Sigmoid colon (tissue), 7 donors: ENCODE data around the gene DEPDC4. TPM values are rescaled to one million over a fixed set of nuclear protein-coding genes. Genes with fewer than 3 reads are reported as not detected.

Source experiments
- DNase-seq: peaks from one replicate; pipeline ENCODE4 v3.0.0-alpha.2; 2019
- H3K27ac ChIP-seq, 4 donors: fragments of 200-600 bp; sonication (generic); one replicate each; pipeline ENCODE4 v1.5.1; 2016 to 2019; ENCODE audit warnings: mild to moderate bottlenecking in 1 of 4
- H3K27me3 ChIP-seq, 3 donors: fragments of 200-600 bp; sonication (generic); one replicate each; pipeline ENCODE4 v1.5.1; 2019; ENCODE audit warnings: mild to moderate bottlenecking in 1 of 3
- H3K36me3 ChIP-seq, 4 donors: fragments of 200-600 bp; sonication (generic); one replicate each; pipeline ENCODE4 v1.5.1; 2016 to 2019
- H3K4me1 ChIP-seq, 4 donors: fragments of 200-600 bp; sonication (generic); one replicate each; pipeline ENCODE4 v1.5.1; 2017 to 2019
- H3K4me3 ChIP-seq, 4 donors: fragments of 200-600 bp; sonication (generic); one replicate each; pipeline ENCODE4 v1.5.1; 2017 to 2019; ENCODE audit warnings: mild to moderate bottlenecking in 2 of 4, moderate library complexity in 1 of 4
- H3K9me3 ChIP-seq, 4 donors: fragments of 200-600 bp in 3 of 4; sonication (generic) in 3 of 4; one replicate each; pipeline versions ENCODE4 v1.5.1 to v1.6.1; 2013 to 2019
- CTCF ChIP-seq, 4 experiments: fragments of 450-650 bp in 3 of 4; fragments of 200-600 bp in 1 of 4; IDR thresholded peaks; one replicate each; pipeline ENCODE4 v1.5.1; 2016 to 2019; ENCODE audit warnings: antibody characterized with exemption in 4 of 4, mild to moderate bottlenecking in 3 of 4, moderate library complexity in 2 of 4
- EP300 ChIP-seq, 4 donors: sonication (generic); formaldehyde crosslinking; IDR thresholded peaks; one replicate each; pipeline ENCODE4 v1.6.1; 2017; ENCODE audit warnings: antibody characterized with exemption in 4 of 4
- POLR2A ChIP-seq, 2 donors: fragments of 450-650 bp; IDR thresholded peaks; one replicate each; pipeline ENCODE4 v1.6.1; 2016; ENCODE audit warnings: antibody characterized with exemption in 2 of 2, mild to moderate bottlenecking in 2 of 2, moderate library complexity in 2 of 2
- POLR2AphosphoS5 ChIP-seq, 4 donors: sonication (generic); formaldehyde crosslinking; IDR thresholded peaks; one replicate each; pipeline ENCODE4 v1.6.1; 2017; ENCODE audit warnings: antibody characterized with exemption in 4 of 4
- WGBS, 2 donors: extraction: QIAGEN DNeasy Blood & Tissue Kit; methylation state at CpG; one replicate each; pipeline ENCODE4 v1.1.7; 2013; 5-methylcytosine and 5-hydroxymethylcytosine counted together
- intact Hi-C: fragments of 100-400 bp; cut with DNase I; formaldehyde crosslinking; loops from one replicate; pipeline ENCODE4 v1.15.1; 2023
- polyA plus RNA-seq, 3 donors: library from polyadenylated mRNA; stranded (reverse); fragments of 200-250 nt; gene quantifications; one replicate each; pipeline ENCODE4 v1.2.3, GENCODE V29; 2013
- total RNA-seq, 4 donors: library from RNA; depleted of rRNA; stranded (reverse); fragments of >200 nt; gene quantifications; one replicate each; pipeline ENCODE4 v1.1.0, GENCODE V29; 2016
- donor health status: healthy with polysubstance abuse.
- donor health status: Bipolar disorder and iron deficiency.
- donor health status: healthy.

DEPDC4 gene
- total and polyA plus RNA-seq, 7 donors: 0.60 to 1.2 (median 0.95) TPM; not detected in 3

- TF ChIP-seq CTCF (IDR thresholded peaks at IDR 0.05): no peak
- DNase-seq: no peak
- Histone ChIP-seq H3K4me3 (peak overlapping the region; percentile 58 to 85 (median 70)), H3K27ac (peak overlapping the region in 1 of 4 donors; percentile 92), H3K27me3 (no peaks in the 10 kb centered on the region), H3K9me3 (no peaks in the 10 kb centered on the region), H3K4me1 (peaks cover 0 to 27% (median 17%) of the 10 kb centered on the region in 4 donors), H3K36me3 (peaks cover 0 to 19% (median 4%) of the 10 kb centered on the region in 4 donors)
- WGBS, 2 donors: 76 to 87% methylated on average over 24 of the region's 24 CpGs
- intact Hi-C loops: loop anchor here (2.0 to 10.0 kb wide), 5 partner anchors 37 to 127 kb away; partner anchors contain the start of genes BLTP3B, DEPDC4 and SCYL2
Observed at GRCh38 chr12:100201604-100202423, 65.1 kb downstream of the DEPDC4 start.

GRCh38 chr12:100200463-100201181 lies 66.3 kb downstream of the DEPDC4 start, which contains the start of gene ACTR6:
Gene ACTR6, plus strand, starts transcription at chr12:100200815. Its CDS starts 37 bp downstream, at chr12:100200852.
- peaks cover 0 to 7% (median 0%) of the 10 kb centered on the region in 4 donors for H3K36me3 ChIP-seq
- H3K9me3 ChIP-seq: no peaks in the 10 kb centered on the region
- H3K27ac ChIP-seq: peak within 1 kb of the TSS; percentile 85 to 92 (median 91)
- peak within 1 kb of the TSS; percentile 58 to 85 (median 70) for H3K4me3 ChIP-seq
- H3K27me3 ChIP-seq: no peaks in the 10 kb centered on the region
- peak; percentile 96 for DNase-seq
- intact Hi-C loops: loop anchor here (2.0 to 10.0 kb wide), 5 partner anchors 36 to 126 kb away; partner anchors contain the start of genes BLTP3B, DEPDC4 and SCYL2
- TF ChIP-seq POLR2AphosphoS5 (IDR thresholded peaks at IDR 0.05) (peak; percentile 36 to 86 (median 82)), POLR2A (IDR thresholded peaks at IDR 0.05) (peak in 1 of 2 donors; percentile 46), CTCF (IDR thresholded peaks at IDR 0.05) (no peak)
- WGBS, 2 donors: 0 to 1% methylated on average over 38 of the region's 38 CpGs
- peaks cover 0 to 27% (median 17%) of the 10 kb centered on the region in 4 donors for H3K4me1 ChIP-seq

- intact Hi-C loops: loop anchor here (2.0 to 10.0 kb wide), 5 partner anchors 35 to 125 kb away; partner anchors contain the start of genes BLTP3B, DEPDC4 and SCYL2
- H3K36me3 ChIP-seq: peaks cover 0 to 6% (median 0%) of the 10 kb centered on the region in 4 donors
- no peak for TF ChIP-seq EP300 (IDR thresholded peaks at IDR 0.05)
- TF ChIP-seq POLR2AphosphoS5 (IDR thresholded peaks at IDR 0.05): peak in 2 of 4 donors; percentile 8 to 29
- no peaks in the 10 kb centered on the region for H3K27me3 ChIP-seq
- WGBS, 2 donors: 0 to 1% methylated on average over 79 of the region's 79 CpGs
- peaks cover 0 to 27% (median 17%) of the 10 kb centered on the region in 4 donors for H3K4me1 ChIP-seq
- H3K4me3 ChIP-seq: peak overlapping the region; percentile 58 to 85 (median 70)
- no peaks in the 10 kb centered on the region for H3K9me3 ChIP-seq
- H3K27ac ChIP-seq: peak overlapping the region; percentile 85 to 92 (median 91)
- DNase-seq: peak; percentile 83
Observed at GRCh38 chr12:100199347-100200149, 67.3 kb downstream of the DEPDC4 start.

- no peaks in the 10 kb centered on the region for H3K9me3 ChIP-seq
- H3K27ac ChIP-seq: peak overlapping the region; percentile 85 to 92 (median 91)
- H3K36me3 ChIP-seq: peaks cover 0 to 6% (median 0%) of the 10 kb centered on the region in 4 donors
- DNase-seq: no peak
- WGBS, 2 donors: 18 to 46% methylated on average over 6 of the region's 6 CpGs
- H3K4me1 ChIP-seq: peaks cover 0 to 27% (median 17%) of the 10 kb centered on the region in 4 donors
- H3K4me3 ChIP-seq: peak overlapping the region; percentile 58 to 85 (median 70)
- intact Hi-C loops: no loop called here
- H3K27me3 ChIP-seq: no peaks in the 10 kb centered on the region
- TF ChIP-seq POLR2AphosphoS5 (IDR thresholded peaks at IDR 0.05) (no peak), EP300 (IDR thresholded peaks at IDR 0.05) (no peak), CTCF (IDR thresholded peaks at IDR 0.05) (no peak)
Observed at GRCh38 chr12:100199023-100199346, 67.9 kb downstream of the DEPDC4 start.
